HG03135 (cell line): ENCODE results near the gene EPHA8.

ENCODE experiments used
- ATAC-seq: cut with Tn5 transposase; IDR thresholded peaks from one replicate; pipeline ENCODE4 v1.9.1; 2021; ENCODE audit warnings: mild to moderate bottlenecking, moderate library complexity; ENCODE audit not compliant: unreplicated experiment

Gene EPHA8

DNA sequence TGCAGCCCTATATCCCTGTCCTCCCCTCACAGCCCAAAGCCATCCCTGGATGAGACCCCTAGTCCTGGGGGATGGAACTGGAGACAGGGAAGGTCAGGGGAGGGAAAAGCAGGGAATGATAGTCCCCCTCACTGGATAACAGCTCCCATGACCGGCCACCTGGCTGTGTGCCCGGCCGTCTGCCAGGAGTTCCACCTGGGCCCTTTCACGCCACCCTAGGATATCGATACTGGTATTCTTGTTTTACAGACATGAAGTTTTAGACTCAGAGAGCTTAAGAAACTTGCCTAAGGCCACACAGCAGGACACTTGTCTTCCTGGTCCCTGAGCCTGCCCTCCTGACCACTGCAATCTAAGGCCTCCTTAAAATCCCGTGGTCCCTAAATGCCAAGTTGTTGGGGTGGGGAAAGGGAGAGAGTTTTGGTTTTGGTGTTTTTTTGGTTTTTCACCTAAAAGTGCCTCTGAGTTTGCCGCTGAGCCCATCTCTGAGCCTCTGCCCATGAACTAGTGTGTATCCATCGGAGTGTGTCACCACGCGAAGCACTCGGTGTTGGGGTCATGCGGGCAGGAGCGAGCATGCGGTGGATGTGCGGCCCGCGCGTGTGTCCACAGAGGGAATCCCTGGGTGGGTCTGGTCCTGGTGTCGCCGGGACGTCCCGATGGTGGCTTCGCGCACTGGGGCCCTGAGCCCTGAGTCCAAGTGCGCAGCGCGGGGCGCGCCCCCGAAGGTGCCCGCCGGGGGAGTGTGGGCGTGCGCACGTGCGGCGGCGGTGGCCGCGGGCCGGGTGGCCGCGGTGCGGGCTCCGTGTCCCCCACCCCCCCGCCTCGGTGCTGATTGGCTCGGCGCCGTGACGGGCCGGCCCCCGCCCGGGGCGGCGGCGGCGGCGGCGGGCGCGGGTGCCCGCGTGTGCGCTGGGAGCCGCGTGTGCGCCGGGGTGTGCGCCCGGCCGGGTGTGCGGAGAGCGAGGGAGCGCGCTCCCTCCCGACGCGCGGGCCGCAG, at the start of gene EPHA8:
TSS of gene EPHA8 (plus strand) at position 906 of the 1,000 bp plus-strand sequence. CDS start 147 bp downstream, outside the sequence.
- no peak for ATAC-seq

GRCh38 chr1:22516906-22517571, 46.2 kb upstream of the EPHA8 start:
- no peak for ATAC-seq

GRCh38 chr1:22517956-22518355, 45.3 kb upstream of the EPHA8 start:
- no peak for ATAC-seq

- no peak for ATAC-seq
Measured at GRCh38 chr1:22518379-22518778, 44.9 kb upstream of the EPHA8 start.

DNA sequence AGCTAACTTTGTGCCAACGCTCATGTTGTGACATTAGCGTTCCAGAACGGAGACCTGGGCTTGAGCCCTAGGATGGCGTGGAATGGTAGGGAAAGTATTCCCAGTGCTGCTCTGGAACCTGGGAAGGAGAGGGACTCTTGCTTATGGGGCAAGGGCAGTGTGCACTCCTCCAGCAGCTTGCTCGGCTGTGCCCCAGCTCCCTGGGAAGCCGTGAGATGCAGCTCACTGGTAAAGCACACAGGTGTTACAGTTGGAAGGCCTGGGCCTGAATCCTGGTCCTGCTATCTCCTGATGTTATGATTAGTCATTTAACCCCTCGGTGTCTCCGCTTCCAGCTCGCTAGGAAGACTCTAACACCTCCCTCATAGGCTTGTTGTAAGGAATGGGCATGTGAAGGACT, 42.4 kb upstream of the EPHA8 start:
- no peak for ATAC-seq

DNA sequence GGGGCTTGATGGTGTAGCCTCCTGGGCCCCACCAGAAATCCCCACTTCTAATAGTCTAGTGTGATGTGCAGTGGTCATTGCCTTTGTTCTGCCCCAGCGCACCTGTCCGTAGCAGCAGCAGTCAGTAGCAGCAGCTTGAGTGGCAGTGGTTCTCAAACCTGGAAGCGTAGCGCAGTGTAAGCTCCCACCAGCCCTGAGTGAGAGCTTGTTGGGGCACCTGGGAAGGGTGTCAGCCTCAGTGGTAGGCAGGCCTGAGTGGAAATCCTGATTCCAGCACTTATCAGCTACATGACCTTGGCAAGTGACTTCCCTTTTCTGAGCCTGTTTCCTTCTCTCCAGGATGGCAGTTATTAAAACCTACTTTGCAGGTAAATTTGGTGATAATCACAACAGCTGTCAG, 41.6 kb upstream of the EPHA8 start:
- no peak for ATAC-seq

DNA sequence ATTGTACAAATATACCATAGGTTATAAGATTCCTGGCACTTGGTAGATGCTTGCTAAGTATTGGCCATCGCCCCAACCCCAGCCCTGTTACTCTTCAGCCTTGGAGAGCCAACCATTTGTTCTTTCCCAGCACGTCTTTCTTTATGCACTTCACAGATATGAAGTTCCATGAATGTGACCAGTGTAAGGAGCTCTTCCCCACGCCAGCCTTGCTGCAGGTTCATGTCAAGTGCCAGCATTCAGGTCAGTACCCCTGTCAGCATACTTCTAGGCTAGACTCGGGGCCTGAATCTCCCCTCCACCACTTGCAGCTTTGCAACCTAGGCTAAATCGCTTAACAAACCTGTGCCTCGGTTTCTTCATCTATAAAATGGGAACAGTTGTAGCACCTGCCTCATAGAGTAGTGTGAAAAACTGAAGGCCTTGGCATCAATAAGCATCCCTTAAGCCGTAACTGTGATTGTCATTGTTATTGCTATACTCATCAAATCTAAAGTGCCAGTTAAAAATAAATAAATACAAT, 41.0 kb upstream of the EPHA8 start:
- no peak for ATAC-seq

DNA sequence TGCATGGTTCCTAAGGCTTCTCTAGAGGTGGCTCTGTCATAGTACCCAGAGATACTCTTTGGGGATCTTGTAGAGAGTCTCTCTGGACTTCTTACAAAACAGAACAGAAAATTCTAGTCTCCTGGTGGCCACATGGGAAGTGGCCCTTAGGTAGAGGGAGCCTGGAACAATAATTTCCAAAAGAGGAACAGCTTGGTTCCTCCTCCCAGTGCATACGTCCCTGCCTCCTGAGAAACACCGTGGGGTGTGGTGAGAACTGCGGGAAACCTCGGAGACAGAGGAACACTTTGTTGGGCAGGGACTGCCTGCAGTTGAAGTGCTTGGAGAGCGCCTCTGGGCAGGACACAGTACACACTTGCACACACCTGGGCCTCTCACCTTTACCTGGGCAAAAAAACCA, 38.8 kb upstream of the EPHA8 start:
- no peak for ATAC-seq

GRCh38 chr1:22525211-22525610, 38.1 kb upstream of the EPHA8 start:
- ATAC-seq: no peak

GRCh38 chr1:22525646-22526045, 37.6 kb upstream of the EPHA8 start:
- no peak for ATAC-seq

DNA sequence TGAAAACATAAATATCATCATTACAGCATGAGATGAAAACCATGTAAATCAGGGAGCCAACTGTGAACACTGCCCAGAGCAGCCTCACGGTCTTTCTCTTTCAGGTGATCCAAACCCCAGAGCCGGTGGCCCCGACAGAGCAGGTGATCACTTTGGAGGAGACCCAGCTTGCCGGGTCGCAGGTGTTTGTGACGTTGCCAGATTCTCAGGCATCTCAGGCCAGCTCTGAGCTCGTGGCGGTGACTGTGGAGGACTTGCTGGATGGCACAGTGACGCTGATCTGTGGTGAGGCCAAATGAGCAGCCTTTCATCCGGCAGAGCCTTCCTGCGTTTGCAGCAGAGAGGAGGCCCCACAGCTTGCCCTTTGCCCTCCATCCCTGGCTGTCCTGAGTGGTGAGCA, 37.2 kb upstream of the EPHA8 start:
- no peak for ATAC-seq

GRCh38 chr1:22526677-22527076, 36.6 kb upstream of the EPHA8 start:
- no peak for ATAC-seq

- no peak for ATAC-seq
Measured at GRCh38 chr1:22527122-22527521, 36.2 kb upstream of the EPHA8 start.

DNA sequence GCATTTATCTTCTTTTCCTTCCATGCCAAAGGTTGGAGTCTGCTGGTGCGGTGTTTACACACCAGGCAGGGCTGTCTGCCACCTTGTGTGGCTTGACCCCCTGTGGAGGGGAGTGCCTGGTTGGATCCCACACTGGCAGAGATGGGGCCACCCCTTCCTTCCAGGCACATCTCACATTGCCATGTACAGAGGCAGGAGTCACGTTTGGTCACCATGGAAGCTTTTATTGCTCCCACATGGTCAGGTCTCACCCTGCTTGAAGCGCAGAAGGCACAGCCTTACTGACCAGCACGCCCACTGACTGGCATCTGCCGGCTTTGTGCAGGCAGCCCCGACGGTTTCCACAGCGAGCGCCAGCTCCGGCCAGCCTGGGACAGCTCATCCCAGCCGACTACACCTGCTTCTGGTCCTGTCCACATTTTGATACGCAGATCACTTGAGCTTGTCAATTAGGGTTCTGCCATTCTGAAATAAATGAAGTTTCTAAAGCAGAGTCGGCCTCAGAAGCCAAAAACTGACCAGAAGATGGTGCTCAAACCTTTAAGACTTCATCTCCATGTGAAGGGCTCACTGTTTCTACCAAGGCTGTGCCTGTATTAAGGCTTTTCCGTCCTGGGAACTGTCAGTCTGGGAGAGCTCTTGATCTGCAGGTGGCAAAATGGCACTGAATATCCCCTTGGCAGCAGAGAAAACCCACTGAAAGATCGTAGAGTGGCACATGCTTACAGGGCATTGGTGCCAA, 35.6 kb upstream of the EPHA8 start:
- ATAC-seq: no peak

GRCh38 chr1:22528451-22528850, 34.8 kb upstream of the EPHA8 start:
- ATAC-seq: no peak

DNA sequence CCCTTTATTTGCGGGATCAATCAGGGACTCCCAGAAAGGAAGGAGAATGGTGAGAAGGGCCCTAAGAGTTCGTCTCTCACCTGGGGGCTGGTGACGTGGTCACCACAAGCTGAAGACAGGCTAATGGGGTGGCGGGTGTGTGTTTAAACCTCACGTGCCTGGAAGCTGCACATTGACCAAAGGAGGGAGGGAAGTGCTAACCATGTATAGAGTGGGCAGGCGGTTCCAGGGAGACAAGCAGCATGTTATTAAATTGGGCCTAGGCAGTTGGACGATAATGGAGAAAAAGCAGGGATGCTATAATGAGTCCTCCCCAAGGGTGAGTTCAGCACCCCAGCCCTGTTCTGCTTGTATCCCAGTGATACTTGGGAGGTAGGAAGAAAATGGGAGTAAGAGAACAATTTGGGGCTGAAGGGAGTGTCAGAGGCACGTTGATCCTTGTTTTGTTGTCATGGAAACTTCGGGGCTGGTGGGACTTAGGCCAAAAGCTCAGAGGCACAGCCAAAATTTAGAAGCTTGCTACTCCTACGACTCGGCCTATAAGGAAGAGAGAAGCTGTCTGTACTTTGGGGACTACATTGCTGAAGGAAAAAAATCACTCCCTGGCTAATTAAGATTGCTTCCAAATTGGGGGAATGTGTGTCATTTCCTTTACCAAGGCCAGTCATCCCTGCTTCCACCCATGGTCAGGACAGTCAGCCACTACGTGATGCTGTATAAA, 33.2 kb upstream of the EPHA8 start:
- ATAC-seq: no peak

DNA sequence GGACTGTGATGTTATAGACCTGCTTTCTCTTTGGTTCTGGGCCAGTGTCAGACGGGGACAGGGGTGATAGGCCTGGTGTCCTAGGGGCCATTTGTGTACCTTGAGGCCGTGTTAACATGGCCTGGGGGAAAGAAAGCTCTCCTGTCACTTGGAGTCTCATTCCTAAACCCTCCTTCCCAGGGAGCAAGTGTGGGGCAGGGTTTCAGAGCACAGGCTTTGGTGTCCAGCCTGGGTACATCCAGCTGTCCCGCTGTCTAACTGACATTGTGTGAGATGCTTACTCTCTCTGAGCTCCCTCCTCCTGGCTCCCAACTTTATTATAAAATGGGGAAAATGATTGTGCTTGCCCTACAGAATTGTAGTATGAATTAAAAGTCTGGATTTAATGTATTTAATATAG, 32.6 kb upstream of the EPHA8 start:
- no peak for ATAC-seq

DNA sequence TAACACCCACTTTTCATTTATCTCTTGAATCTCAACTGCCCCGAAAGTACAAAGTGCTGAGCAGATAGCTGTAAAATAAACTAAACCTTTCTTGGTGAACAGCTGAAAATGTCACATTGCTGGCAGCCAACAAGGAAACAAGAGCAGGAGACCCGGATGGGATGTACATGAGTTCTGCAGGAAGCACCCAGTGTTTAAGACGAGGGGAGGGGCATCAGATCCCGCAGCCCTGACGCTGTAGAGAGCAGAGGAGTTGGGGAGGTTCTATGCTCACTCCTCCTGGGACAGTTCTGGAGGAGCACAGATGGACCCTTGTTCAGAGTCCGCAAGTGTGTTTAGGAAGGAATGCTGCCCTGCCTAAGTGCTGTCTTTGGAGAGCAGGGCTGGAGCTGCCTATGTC, 32.0 kb upstream of the EPHA8 start:
- ATAC-seq: no peak

- no peak for ATAC-seq
Measured at GRCh38 chr1:22533244-22533895, 29.9 kb upstream of the EPHA8 start.

DNA sequence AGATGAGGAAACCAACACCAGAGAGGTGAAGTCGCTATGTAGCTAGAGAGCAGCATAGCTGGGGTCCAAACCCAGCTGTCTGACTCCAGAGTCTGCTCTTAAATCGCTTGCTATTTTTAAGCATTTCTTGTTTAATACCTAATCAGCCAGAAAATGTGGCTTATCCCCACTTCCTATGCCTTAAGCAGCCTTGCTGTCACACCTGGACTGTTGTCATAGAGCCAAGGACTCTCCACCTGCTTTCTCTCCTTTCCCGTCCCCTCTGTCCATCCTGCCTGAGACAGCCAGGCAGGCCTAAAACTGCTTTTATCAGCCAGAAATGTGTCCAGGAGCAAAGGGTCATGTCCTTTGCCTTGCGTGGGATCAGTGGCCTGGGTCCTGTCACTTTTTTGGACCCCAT, 28.3 kb upstream of the EPHA8 start:
- no peak for ATAC-seq
